ENCODE results near the gene AGBL4.

- TF ChIP-seq, protein P1, sequence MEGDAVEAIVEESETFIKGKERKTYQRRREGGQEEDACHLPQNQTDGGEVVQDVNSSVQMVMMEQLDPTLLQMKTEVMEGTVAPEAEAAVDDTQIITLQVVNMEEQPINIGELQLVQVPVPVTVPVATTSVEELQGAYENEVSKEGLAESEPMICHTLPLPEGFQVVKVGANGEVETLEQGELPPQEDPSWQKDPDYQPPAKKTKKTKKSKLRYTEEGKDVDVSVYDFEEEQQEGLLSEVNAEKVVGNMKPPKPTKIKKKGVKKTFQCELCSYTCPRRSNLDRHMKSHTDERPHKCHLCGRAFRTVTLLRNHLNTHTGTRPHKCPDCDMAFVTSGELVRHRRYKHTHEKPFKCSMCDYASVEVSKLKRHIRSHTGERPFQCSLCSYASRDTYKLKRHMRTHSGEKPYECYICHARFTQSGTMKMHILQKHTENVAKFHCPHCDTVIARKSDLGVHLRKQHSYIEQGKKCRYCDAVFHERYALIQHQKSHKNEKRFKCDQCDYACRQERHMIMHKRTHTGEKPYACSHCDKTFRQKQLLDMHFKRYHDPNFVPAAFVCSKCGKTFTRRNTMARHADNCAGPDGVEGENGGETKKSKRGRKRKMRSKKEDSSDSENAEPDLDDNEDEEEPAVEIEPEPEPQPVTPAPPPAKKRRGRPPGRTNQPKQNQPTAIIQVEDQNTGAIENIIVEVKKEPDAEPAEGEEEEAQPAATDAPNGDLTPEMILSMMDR (IDR thresholded peaks at IDR 0.05 in 8 of 11, conservative IDR thresholded peaks at IDR 0.05 in 3 of 11): no peak
- no peak for TF ChIP-seq POLR2A (IDR thresholded peaks at IDR 0.05)
- no peak for TF ChIP-seq POLR2AphosphoS5 (IDR thresholded peaks at IDR 0.05)
Measured at GRCh38 chr1:49526672-49527071, 497.1 kb downstream of the AGBL4 start.
